ENCODE measurements around the gene KLHL29. TPM values are rescaled to one million over a fixed set of nuclear protein-coding genes. Genes with fewer than 3 reads are reported as not detected.

KLHL29 gene
- total and polyA plus RNA-seq, 4 experiments from 2014 or later, result 0.24 to 2.4 (median 1.9) TPM; not detected in 1

GRCh38 chr2:23606196-23606595 lies 221.2 kb downstream of the KLHL29 start:
- Mint-ChIP-seq H3K4me1 (no peaks in the 10 kb centered on the region), H3K4me3 (no peak overlapping the region), H3K36me3 (peaks cover 2 to 4% of the 10 kb centered on the region in 2 donors), H3K27ac (no peak overlapping the region), H3K9me3 (peaks cover 3 to 35% (median 22%) of the 10 kb centered on the region in 8 donors), H3K27me3 (peaks cover 2 to 13% of the 10 kb centered on the region in 2 donors)
- ChIA-PET CTCF (ENCODE audit: partially characterized antibody) (no interaction called here), POLR2A (ENCODE audit: partially characterized antibody) (no interaction called here)
- Histone ChIP-seq H3K4me3 (ENCODE audit: low read length in 2 of 2) (no peak overlapping the region), H3K9me3 (ENCODE audit: control insufficient read depth in 1 of 2, low read length in 2 of 2) (peaks cover 0 to 4% of the 10 kb centered on the region in 2 donors), H3K27ac (ENCODE audit: low read depth, low read length) (no peak overlapping the region), H3K27me3 (ENCODE audit: insufficient read depth, low read length) (no peaks in the 10 kb centered on the region), H3K36me3 (ENCODE audit: insufficient read depth, low read length) (no peaks in the 10 kb centered on the region), H3K4me1 (ENCODE audit: insufficient read depth, low read length) (no peaks in the 10 kb centered on the region)
- DNase-seq, result no peak
- intact Hi-C loops (cut with micrococcal nuclease), result no loop called here

GRCh38 chr2:23606968-23607367 lies 222.0 kb downstream of the KLHL29 start:
- Mint-ChIP-seq H3K4me3 (no peak overlapping the region), H3K4me1 (no peaks in the 10 kb centered on the region), H3K9me3 (peaks cover 5 to 38% (median 28%) of the 10 kb centered on the region in 8 donors), H3K27ac (no peak overlapping the region), H3K27me3 (peaks cover 5 to 15% of the 10 kb centered on the region in 2 donors), H3K36me3 (peaks cover 2 to 4% of the 10 kb centered on the region in 2 donors)
- intact Hi-C loops (cut with micrococcal nuclease), result no loop called here
- Histone ChIP-seq H3K27ac (ENCODE audit: low read depth, low read length) (no peak overlapping the region), H3K4me1 (ENCODE audit: insufficient read depth, low read length) (no peaks in the 10 kb centered on the region), H3K27me3 (ENCODE audit: insufficient read depth, low read length) (no peaks in the 10 kb centered on the region), H3K36me3 (ENCODE audit: insufficient read depth, low read length) (no peaks in the 10 kb centered on the region), H3K9me3 (ENCODE audit: control insufficient read depth in 1 of 2, low read length in 2 of 2) (peaks cover 0 to 4% of the 10 kb centered on the region in 2 donors), H3K4me3 (ENCODE audit: low read length in 2 of 2) (no peak overlapping the region)
- ChIA-PET CTCF (ENCODE audit: partially characterized antibody) (no interaction called here), POLR2A (ENCODE audit: partially characterized antibody) (no interaction called here)
- DNase-seq, result no peak

GRCh38 chr2:23607925-23608324 lies 222.9 kb downstream of the KLHL29 start:
- Histone ChIP-seq H3K9me3 (ENCODE audit: control insufficient read depth in 1 of 2, low read length in 2 of 2) (peaks cover 0 to 4% of the 10 kb centered on the region in 2 donors), H3K27ac (ENCODE audit: low read depth, low read length) (no peak overlapping the region), H3K36me3 (ENCODE audit: insufficient read depth, low read length) (no peaks in the 10 kb centered on the region), H3K4me1 (ENCODE audit: insufficient read depth, low read length) (no peaks in the 10 kb centered on the region), H3K4me3 (ENCODE audit: low read length in 2 of 2) (no peak overlapping the region), H3K27me3 (ENCODE audit: insufficient read depth, low read length) (no peaks in the 10 kb centered on the region)
- no peaks in the 10 kb centered on the region for H3K4me1 Mint-ChIP-seq
- H3K9me3 Mint-ChIP-seq, result peaks cover 5 to 39% (median 28%) of the 10 kb centered on the region in 8 donors
- ChIA-PET POLR2A (ENCODE audit: partially characterized antibody) (no interaction called here), CTCF (ENCODE audit: partially characterized antibody) (no interaction called here)
- no peak for DNase-seq
- peak overlapping the region in 1 of 7 donors; percentile 63 for H3K27ac Mint-ChIP-seq
- no peak overlapping the region for H3K4me3 Mint-ChIP-seq
- H3K36me3 Mint-ChIP-seq, result peaks cover 2 to 4% of the 10 kb centered on the region in 2 donors
- intact Hi-C loops (cut with micrococcal nuclease), result no loop called here
- H3K27me3 Mint-ChIP-seq, result peaks cover 5 to 15% of the 10 kb centered on the region in 2 donors

GRCh38 chr2:23609254-23609653 lies 224.3 kb downstream of the KLHL29 start:
- ChIA-PET POLR2A (ENCODE audit: partially characterized antibody) (no interaction called here), CTCF (ENCODE audit: partially characterized antibody) (no interaction called here)
- H3K4me3 ChIP-seq (ENCODE audit: low read length in 2 of 2), result no peak overlapping the region
- Mint-ChIP-seq H3K4me3 (no peak overlapping the region), H3K9me3 (peaks cover 5 to 39% (median 28%) of the 10 kb centered on the region in 8 donors), H3K27ac (no peak overlapping the region), H3K27me3 (peaks cover 5 to 16% of the 10 kb centered on the region in 2 donors), H3K4me1 (peaks cover 0 to 6% (median 4%) of the 10 kb centered on the region in 4 donors), H3K36me3 (peaks cover 2 to 4% of the 10 kb centered on the region in 2 donors)
- no peak overlapping the region for H3K27ac ChIP-seq (ENCODE audit: low read depth, low read length)
- peaks cover 0 to 4% of the 10 kb centered on the region in 2 donors for H3K9me3 ChIP-seq (ENCODE audit: control insufficient read depth in 1 of 2, low read length in 2 of 2)
- H3K4me1 ChIP-seq (ENCODE audit: insufficient read depth, low read length), result no peaks in the 10 kb centered on the region
- no peaks in the 10 kb centered on the region for H3K27me3 ChIP-seq (ENCODE audit: insufficient read depth, low read length)
- DNase-seq, result no peak
- no peaks in the 10 kb centered on the region for H3K36me3 ChIP-seq (ENCODE audit: insufficient read depth, low read length)
- intact Hi-C loops (cut with micrococcal nuclease), result no loop called here

GRCh38 chr2:23611839-23612238 lies 226.9 kb downstream of the KLHL29 start:
- Histone ChIP-seq H3K27ac (ENCODE audit: low read depth, low read length) (no peak overlapping the region), H3K4me1 (ENCODE audit: insufficient read depth, low read length) (no peaks in the 10 kb centered on the region), H3K9me3 (ENCODE audit: control insufficient read depth in 1 of 2, low read length in 2 of 2) (peaks cover 0 to under 1% of the 10 kb centered on the region in 2 donors), H3K4me3 (ENCODE audit: low read length in 2 of 2) (no peak overlapping the region), H3K36me3 (ENCODE audit: insufficient read depth, low read length) (no peaks in the 10 kb centered on the region), H3K27me3 (ENCODE audit: insufficient read depth, low read length) (no peaks in the 10 kb centered on the region)
- ChIA-PET POLR2A (ENCODE audit: partially characterized antibody) (no interaction called here), CTCF (ENCODE audit: partially characterized antibody) (no interaction called here)
- H3K4me1 Mint-ChIP-seq, result peaks cover 3 to 14% (median 8%) of the 10 kb centered on the region in 4 donors
- no peak for DNase-seq
- peaks cover 2 to 4% of the 10 kb centered on the region in 2 donors for H3K36me3 Mint-ChIP-seq
- no peak overlapping the region for H3K27ac Mint-ChIP-seq
- peaks cover 2 to 29% (median 20%) of the 10 kb centered on the region in 8 donors for H3K9me3 Mint-ChIP-seq
- H3K4me3 Mint-ChIP-seq, result no peak overlapping the region
- H3K27me3 Mint-ChIP-seq, result peaks cover 8 to 16% of the 10 kb centered on the region in 2 donors
- intact Hi-C loops (cut with micrococcal nuclease), result no loop called here

- intact Hi-C loops (cut with micrococcal nuclease), result no loop called here
- H3K4me3 Mint-ChIP-seq, result no peak overlapping the region
These were observed 229.7 kb downstream of the KLHL29 start for GRCh38 chr2:23614701-23615100.

GRCh38 chr2:23615216-23616020 lies 230.4 kb downstream of the KLHL29 start:
- H3K4me3 ChIP-seq (ENCODE audit: low read length in 2 of 2), result no peak overlapping the region
- no peaks in the 10 kb centered on the region for H3K9me3 ChIP-seq (ENCODE audit: control insufficient read depth in 1 of 2, low read length in 2 of 2)
- ChIA-PET POLR2A (ENCODE audit: partially characterized antibody) (no interaction called here), CTCF (ENCODE audit: partially characterized antibody) (no interaction called here)
- H3K4me1 ChIP-seq (ENCODE audit: insufficient read depth, low read length), result no peaks in the 10 kb centered on the region
- no peak overlapping the region for H3K27ac ChIP-seq (ENCODE audit: low read depth, low read length)
- intact Hi-C loops (cut with micrococcal nuclease), result no loop called here
- Mint-ChIP-seq H3K27ac (no peak overlapping the region), H3K4me1 (peaks cover 3 to 14% (median 8%) of the 10 kb centered on the region in 4 donors), H3K36me3 (no peaks in the 10 kb centered on the region), H3K4me3 (peak overlapping the region in 1 of 8 donors; percentile 11), H3K9me3 (peaks cover 0 to 16% (median 8%) of the 10 kb centered on the region in 8 donors), H3K27me3 (peaks cover 4 to 5% of the 10 kb centered on the region in 2 donors)
- no peaks in the 10 kb centered on the region for H3K36me3 ChIP-seq (ENCODE audit: insufficient read depth, low read length)
- DNase-seq, result no peak
- H3K27me3 ChIP-seq (ENCODE audit: insufficient read depth, low read length), result no peaks in the 10 kb centered on the region

More at GRCh38 chr2:23614701-23615100, 229.7 kb downstream of the KLHL29 start:
- no peaks in the 10 kb centered on the region for H3K4me1 ChIP-seq (ENCODE audit: insufficient read depth, low read length)
- no peak overlapping the region for H3K4me3 ChIP-seq (ENCODE audit: low read length in 2 of 2)
- peaks cover 0 to 17% (median 10%) of the 10 kb centered on the region in 8 donors for H3K9me3 Mint-ChIP-seq
- peaks cover 3 to 14% (median 8%) of the 10 kb centered on the region in 4 donors for H3K4me1 Mint-ChIP-seq
- H3K36me3 Mint-ChIP-seq, result no peaks in the 10 kb centered on the region
- no peaks in the 10 kb centered on the region for H3K36me3 ChIP-seq (ENCODE audit: insufficient read depth, low read length)
- no peak overlapping the region for H3K27ac Mint-ChIP-seq
- H3K27me3 Mint-ChIP-seq, result peaks cover 5 to 8% of the 10 kb centered on the region in 2 donors
- POLR2A ChIA-PET (ENCODE audit: partially characterized antibody), result no interaction called here
- no peak overlapping the region for H3K27ac ChIP-seq (ENCODE audit: low read depth, low read length)
- CTCF ChIA-PET (ENCODE audit: partially characterized antibody), result interaction anchor here (1.4 kb wide), 1 partner anchor 8 kb away, joined by 4 read pairs; no protein-coding TSS in a partner anchor
- H3K9me3 ChIP-seq (ENCODE audit: control insufficient read depth in 1 of 2, low read length in 2 of 2), result no peaks in the 10 kb centered on the region
- DNase-seq, result no peak
- no peaks in the 10 kb centered on the region for H3K27me3 ChIP-seq (ENCODE audit: insufficient read depth, low read length)

Data from CD4-positive, alpha-beta memory T cell (primary cell).